Endothelial cell of hepatic sinusoid (primary cell): ENCODE results near the gene BSPH1.
"Not testable (repeated sequence)": the region's sequence is repeated elsewhere in the genome, so short reads cannot be mapped to it uniquely, and the experiment has no call there.

Source experiments
- in situ Hi-C: cut with HindIII; loops from 2 replicates; pipeline ENCODE4 v1.10.0; 2017; ENCODE audit warnings: low sequenced_read_pairs

The BSPH1 gene

GRCh38 chr19:47992070-47992469 lies at the start of gene BSPH1:
Gene BSPH1 (minus strand): TSS chr19:47992170. CDS start chr19:47992081, 89 bp downstream.
- in situ Hi-C loops, result no loop called here

GRCh38 chr19:48036765-48037164 lies 44.8 kb upstream of the BSPH1 start:
- in situ Hi-C loops, result no loop called here

GRCh38 chr19:48033604-48034003 lies 41.6 kb upstream of the BSPH1 start:
- in situ Hi-C loops, result no loop called here

- in situ Hi-C loops, result no loop called here
These were observed 38.1 kb upstream of the BSPH1 start for GRCh38 chr19:48030073-48030472.

- in situ Hi-C loops, result no loop called here
These were observed 37.5 kb upstream of the BSPH1 start for GRCh38 chr19:48029431-48029830.

- in situ Hi-C loops, result no loop called here
These were observed 33.5 kb upstream of the BSPH1 start for GRCh38 chr19:48025480-48025879.

GRCh38 chr19:48023518-48023917 lies 31.5 kb upstream of the BSPH1 start:
- in situ Hi-C loops, result no loop called here

GRCh38 chr19:48023011-48023410 lies 31.0 kb upstream of the BSPH1 start:
- in situ Hi-C loops, result no loop called here

- in situ Hi-C loops, result no loop called here
These were observed 28.7 kb upstream of the BSPH1 start for GRCh38 chr19:48020686-48021085.

- in situ Hi-C loops, result no loop called here
These were observed 19.2 kb upstream of the BSPH1 start for GRCh38 chr19:48010932-48011758.

- in situ Hi-C loops, result no loop called here
These were observed 14.8 kb upstream of the BSPH1 start for GRCh38 chr19:48006762-48007161.

GRCh38 chr19:48004236-48004635 lies 12.3 kb upstream of the BSPH1 start:
- in situ Hi-C loops, result no loop called here

- in situ Hi-C loops, result no loop called here
These were observed 8.9 kb upstream of the BSPH1 start for GRCh38 chr19:48000846-48001245.

- in situ Hi-C loops, result no loop called here
These were observed 6.8 kb upstream of the BSPH1 start for GRCh38 chr19:47998800-47999199.

- in situ Hi-C loops, result no loop called here
These were observed 4.3 kb upstream of the BSPH1 start for GRCh38 chr19:47996230-47996727.

GRCh38 chr19:47994209-47994802 lies 2.3 kb upstream of the BSPH1 start, which contains the start of gene ELSPBP1:
Gene ELSPBP1 (plus strand): TSS chr19:47994632. CDS start chr19:48008668, 14,036 bp downstream.
- in situ Hi-C loops, result no loop called here

GRCh38 chr19:47991191-47991808 lies 670 bp downstream of the BSPH1 start:
- in situ Hi-C loops, result no loop called here

GRCh38 chr19:47973529-47973928 lies 18.4 kb downstream of the BSPH1 start:
- in situ Hi-C loops, result no loop called here

- in situ Hi-C loops, result not testable (repeated sequence)
These were observed 36.0 kb downstream of the BSPH1 start for GRCh38 chr19:47955936-47956335.

- in situ Hi-C loops, result not testable (repeated sequence)
These were observed 39.8 kb downstream of the BSPH1 start for GRCh38 chr19:47952132-47952531.

GRCh38 chr19:47949852-47950521 lies 42.0 kb downstream of the BSPH1 start:
- in situ Hi-C loops, result not testable (repeated sequence)
